SJCRH30 (cell line): ENCODE results near the gene SLC6A9. TPM values are rescaled to one million over a fixed set of nuclear protein-coding genes. Genes with fewer than 3 reads are reported as not detected.

Experiments
- DNase-seq, 2 experiments: peaks; one replicate each; pipeline ENCODE4 v3.0.0-alpha.2; 2015 to 2020
- H3K27ac ChIP-seq: fragments of 250-450 bp; sonication (Bioruptor Pico); 2 replicates; pipeline ENCODE4 v1.5.1; 2020; ENCODE audit warnings: mild to moderate bottlenecking, moderate library complexity
- H3K27me3 ChIP-seq: fragments of 250-450 bp; sonication (Bioruptor Pico); 2 replicates; pipeline ENCODE4 v1.5.1; 2020; ENCODE audit warnings: mild to moderate bottlenecking, moderate library complexity
- H3K36me3 ChIP-seq: fragments of 250-450 bp; sonication (Bioruptor Pico); 2 replicates; pipeline ENCODE4 v1.5.1; 2020; ENCODE audit warnings: mild to moderate bottlenecking, moderate library complexity
- H3K4me1 ChIP-seq: fragments of 250-450 bp; sonication (Bioruptor Pico); 2 replicates; pipeline ENCODE4 v1.5.1; 2020; ENCODE audit warnings: mild to moderate bottlenecking, moderate library complexity
- H3K4me3 ChIP-seq: fragments of 250-450 bp; sonication (Bioruptor Pico); 2 replicates; pipeline ENCODE4 v1.5.1; 2020; ENCODE audit warnings: mild to moderate bottlenecking, moderate library complexity
- H3K9me3 ChIP-seq: fragments of 250-450 bp; sonication (Bioruptor Pico); replicated peaks from 2 replicates; pipeline ENCODE4 v1.5.1; 2020; ENCODE audit warnings: mild to moderate bottlenecking, moderate library complexity
- total RNA-seq: library from RNA; depleted of rRNA; stranded (reverse); fragments of >200 nt; shearing (Covaris generic); gene quantifications from 2 replicates; pipeline ENCODE4 v1.2.3, GENCODE V29; 2014

Gene SLC6A9
- total RNA-seq, 1 experiment from 2014 or later: 0.51 TPM

- no peak for DNase-seq
- H3K36me3 ChIP-seq: no peaks in the 10 kb centered on the region
- H3K9me3 ChIP-seq: no peaks in the 10 kb centered on the region
- no peak overlapping the region for H3K27ac ChIP-seq
- H3K4me1 ChIP-seq: peaks cover 4% of the 10 kb centered on the region; the same call in 1 of the 2 replicates
- H3K4me3 ChIP-seq: no peak overlapping the region
- no peaks in the 10 kb centered on the region for H3K27me3 ChIP-seq
Observed at GRCh38 chr1:44025816-44026215, 5.4 kb downstream of the SLC6A9 start.

- Histone ChIP-seq H3K9me3 (no peaks in the 10 kb centered on the region), H3K27ac (no peak overlapping the region), H3K27me3 (no peaks in the 10 kb centered on the region), H3K4me3 (no peak overlapping the region), H3K4me1 (peaks cover 4% of the 10 kb centered on the region; the same call in 1 of the 2 replicates), H3K36me3 (no peaks in the 10 kb centered on the region)
- DNase-seq: no peak
Observed at GRCh38 chr1:44024903-44025525, 6.2 kb downstream of the SLC6A9 start.

GRCh38 chr1:44024031-44024902 is 7.0 kb downstream of the SLC6A9 start:
- no peaks in the 10 kb centered on the region for H3K27me3 ChIP-seq
- H3K27ac ChIP-seq: no peak overlapping the region
- no peaks in the 10 kb centered on the region for H3K9me3 ChIP-seq
- H3K4me1 ChIP-seq: peaks cover under 1% of the 10 kb centered on the region; the same call in 1 of the 2 replicates
- no peak overlapping the region for H3K4me3 ChIP-seq
- no peaks in the 10 kb centered on the region for H3K36me3 ChIP-seq
- no peak for DNase-seq

- no peaks in the 10 kb centered on the region for H3K27me3 ChIP-seq
- no peaks in the 10 kb centered on the region for H3K9me3 ChIP-seq
- H3K4me1 ChIP-seq: no peaks in the 10 kb centered on the region
- DNase-seq: no peak
- no peak overlapping the region for H3K4me3 ChIP-seq
- H3K27ac ChIP-seq: no peak overlapping the region
- H3K36me3 ChIP-seq: no peaks in the 10 kb centered on the region
Observed at GRCh38 chr1:44021581-44022321, 9.5 kb downstream of the SLC6A9 start.

- Histone ChIP-seq H3K4me3 (no peak overlapping the region), H3K27me3 (no peaks in the 10 kb centered on the region), H3K36me3 (no peaks in the 10 kb centered on the region), H3K9me3 (no peaks in the 10 kb centered on the region), H3K4me1 (no peaks in the 10 kb centered on the region), H3K27ac (no peak overlapping the region)
- no peak for DNase-seq
Observed at GRCh38 chr1:44021156-44021555, 10.1 kb downstream of the SLC6A9 start.

- H3K4me1 ChIP-seq: no peaks in the 10 kb centered on the region
- no peak for DNase-seq
- H3K27me3 ChIP-seq: no peaks in the 10 kb centered on the region
- no peak overlapping the region for H3K4me3 ChIP-seq
- no peaks in the 10 kb centered on the region for H3K9me3 ChIP-seq
- no peak overlapping the region for H3K27ac ChIP-seq
- no peaks in the 10 kb centered on the region for H3K36me3 ChIP-seq
Observed at GRCh38 chr1:44020464-44020863, 10.8 kb downstream of the SLC6A9 start.

GRCh38 chr1:44019466-44019948 is 11.8 kb downstream of the SLC6A9 start:
- no peaks in the 10 kb centered on the region for H3K4me1 ChIP-seq
- H3K27me3 ChIP-seq: no peaks in the 10 kb centered on the region
- H3K27ac ChIP-seq: no peak overlapping the region
- DNase-seq: no peak
- H3K36me3 ChIP-seq: no peaks in the 10 kb centered on the region
- H3K4me3 ChIP-seq: no peak overlapping the region
- no peaks in the 10 kb centered on the region for H3K9me3 ChIP-seq

- no peak overlapping the region for H3K4me3 ChIP-seq
- no peaks in the 10 kb centered on the region for H3K27me3 ChIP-seq
- DNase-seq: no peak
- H3K36me3 ChIP-seq: no peaks in the 10 kb centered on the region
- no peaks in the 10 kb centered on the region for H3K9me3 ChIP-seq
- no peaks in the 10 kb centered on the region for H3K4me1 ChIP-seq
- H3K27ac ChIP-seq: no peak overlapping the region
Observed at GRCh38 chr1:44016890-44017400, 14.3 kb downstream of the SLC6A9 start.

- no peak for DNase-seq
- Histone ChIP-seq H3K36me3 (no peaks in the 10 kb centered on the region), H3K27ac (no peak overlapping the region), H3K4me1 (no peaks in the 10 kb centered on the region), H3K27me3 (no peaks in the 10 kb centered on the region), H3K4me3 (no peak overlapping the region), H3K9me3 (no peaks in the 10 kb centered on the region)
Observed at GRCh38 chr1:44016041-44016889, 15.0 kb downstream of the SLC6A9 start.

- no peaks in the 10 kb centered on the region for H3K9me3 ChIP-seq
- no peaks in the 10 kb centered on the region for H3K27me3 ChIP-seq
- no peak overlapping the region for H3K27ac ChIP-seq
- no peaks in the 10 kb centered on the region for H3K4me1 ChIP-seq
- DNase-seq: no peak
- no peaks in the 10 kb centered on the region for H3K36me3 ChIP-seq
- no peak overlapping the region for H3K4me3 ChIP-seq
Observed at GRCh38 chr1:44015206-44015605, 16.1 kb downstream of the SLC6A9 start.

- Histone ChIP-seq H3K36me3 (no peaks in the 10 kb centered on the region), H3K4me1 (no peaks in the 10 kb centered on the region), H3K27ac (no peak overlapping the region), H3K27me3 (no peaks in the 10 kb centered on the region), H3K9me3 (no peaks in the 10 kb centered on the region), H3K4me3 (no peak overlapping the region)
- no peak for DNase-seq
Observed at GRCh38 chr1:44014365-44015104, 16.7 kb downstream of the SLC6A9 start.

GRCh38 chr1:44013949-44014348 is 17.3 kb downstream of the SLC6A9 start:
- Histone ChIP-seq H3K4me3 (no peak overlapping the region), H3K4me1 (no peaks in the 10 kb centered on the region), H3K9me3 (no peaks in the 10 kb centered on the region)

GRCh38 chr1:44012941-44013609 is 18.2 kb downstream of the SLC6A9 start:
- H3K4me1 ChIP-seq: no peaks in the 10 kb centered on the region

More at GRCh38 chr1:44013949-44014348, 17.3 kb downstream of the SLC6A9 start:
- no peaks in the 10 kb centered on the region for H3K27me3 ChIP-seq
- H3K27ac ChIP-seq: no peak overlapping the region
- no peak for DNase-seq
- no peaks in the 10 kb centered on the region for H3K36me3 ChIP-seq

More at GRCh38 chr1:44012941-44013609, 18.2 kb downstream of the SLC6A9 start:
- no peak overlapping the region for H3K27ac ChIP-seq
- no peaks in the 10 kb centered on the region for H3K36me3 ChIP-seq
- H3K27me3 ChIP-seq: no peaks in the 10 kb centered on the region
- no peaks in the 10 kb centered on the region for H3K9me3 ChIP-seq
- no peak for DNase-seq
- no peak overlapping the region for H3K4me3 ChIP-seq
